Esophagus muscularis mucosa (tissue), 4 donors: ENCODE measurements around the gene RNF144B. TPM values are rescaled to one million over a fixed set of nuclear protein-coding genes. Genes with fewer than 3 reads are reported as not detected.
"Not testable (repeated sequence)": the region's sequence is repeated elsewhere in the genome, so short reads cannot be mapped to it uniquely, and the experiment has no call there.

ENCODE experiments used
- DNase-seq: peaks from one replicate; pipeline ENCODE4 v3.0.0-alpha.2; 2017; ENCODE audit errors: extremely low spot score
- H3K27ac ChIP-seq, 4 donors: fragments of 200-600 bp; sonication (generic); replicated peaks in 1 of 4; 1 replicate in 3 of 4; 2 replicates in 1 of 4; pipeline ENCODE4 v1.5.1; 2016 to 2019; ENCODE audit warnings: mild to moderate bottlenecking in 1 of 4
- H3K27me3 ChIP-seq, 4 donors: fragments of 200-600 bp; sonication (generic); one replicate each; pipeline versions ENCODE4 v1.5.1 to v1.6.0; 2016 to 2019
- H3K36me3 ChIP-seq, 4 donors: fragments of 200-600 bp; sonication (generic); one replicate each; pipeline ENCODE4 v1.5.1; 2016 to 2019
- H3K4me1 ChIP-seq, 4 donors: fragments of 200-600 bp; sonication (generic); one replicate each; pipeline ENCODE4 v1.5.1; 2016 to 2019
- H3K4me3 ChIP-seq, 4 donors: fragments of 200-600 bp; sonication (generic); 1 replicate in 2 of 4; 2 replicates in 2 of 4; pipeline ENCODE4 v1.5.1; 2016 to 2019; ENCODE audit warnings: mild to moderate bottlenecking in 4 of 4, moderate library complexity in 1 of 4
- H3K9me3 ChIP-seq, 4 donors: fragments of 200-600 bp; sonication (generic); 1 replicate in 3 of 4; 2 replicates in 1 of 4; pipeline ENCODE4 v1.5.1; 2016 to 2019
- CTCF ChIP-seq, 3 experiments: fragments of 200-600 bp in 2 of 3; fragments of 450-650 bp in 1 of 3; sonication (generic) in 2 of 3; IDR thresholded peaks; one replicate each; pipeline ENCODE4 v1.5.1; 2017 to 2019; ENCODE audit warnings: antibody characterized with exemption in 3 of 3, mild to moderate bottlenecking in 2 of 3, moderate library complexity in 1 of 3
- EP300 ChIP-seq: sonication (generic); formaldehyde crosslinking; IDR thresholded peaks from one replicate; pipeline ENCODE4 v1.6.1; 2017; ENCODE audit warnings: antibody characterized with exemption
- POLR2A ChIP-seq: fragments of 450-650 bp; IDR thresholded peaks from one replicate; pipeline ENCODE4 v1.6.1; 2017; ENCODE audit warnings: antibody characterized with exemption, moderate library complexity, mild to moderate bottlenecking, low read depth
- POLR2AphosphoS5 ChIP-seq, 2 donors: sonication (generic); formaldehyde crosslinking; IDR thresholded peaks; one replicate each; pipeline ENCODE4 v1.6.1; 2017; ENCODE audit warnings: antibody characterized with exemption in 2 of 2
- WGBS: methylation state at CpG from one replicate; pipeline ENCODE4 v1.1.5; 2018; 5-methylcytosine and 5-hydroxymethylcytosine counted together
- intact Hi-C: fragments of 100-400 bp; cut with DNase I; formaldehyde crosslinking; loops from one replicate; pipeline ENCODE4 v1.15.1; 2023
- total RNA-seq, 4 donors: library from RNA; depleted of rRNA; stranded (reverse); fragments of >200 nt; gene quantifications; one replicate each; pipeline versions ENCODE4 v1.1.0 to v1.2.1, GENCODE V29; 2016

The RNF144B gene
- total RNA-seq, 4 donors from 2014 or later, result 6.6 to 20.0 (median 12.1) TPM

DNA sequence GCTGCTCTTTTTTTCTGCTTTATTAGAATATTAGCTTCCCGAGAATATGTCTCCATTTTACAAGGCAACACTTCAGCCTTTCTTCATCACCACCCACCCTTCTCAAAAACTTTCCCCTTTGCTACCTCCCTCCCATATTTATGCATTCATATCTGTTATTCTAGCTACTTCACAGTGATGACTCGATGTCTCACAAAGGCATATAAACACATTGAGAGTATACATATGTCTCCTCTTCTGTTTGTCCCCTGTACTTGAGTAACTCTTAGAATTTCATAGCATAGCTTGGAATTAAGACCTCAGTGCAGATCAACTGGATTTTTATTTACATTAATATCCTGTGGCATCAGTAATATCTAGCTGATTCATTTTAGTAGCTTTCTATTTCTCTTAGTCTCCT lies 6.5 kb downstream of the RNF144B start:
- DNase-seq, result no peak
- H3K4me3 ChIP-seq, result no peak overlapping the region
- intact Hi-C loops, result no loop called here
- WGBS, result 90% methylated on average over 2 of the region's 2 CpGs
- no peaks in the 10 kb centered on the region for H3K27me3 ChIP-seq
- H3K36me3 ChIP-seq, result no peaks in the 10 kb centered on the region
- TF ChIP-seq POLR2AphosphoS5 (IDR thresholded peaks at IDR 0.05) (no peak), CTCF (IDR thresholded peaks at IDR 0.05) (no peak), POLR2A (no peak), EP300 (no peak)
- H3K4me1 ChIP-seq, result peaks cover 10 to 23% (median 20%) of the 10 kb centered on the region in 4 donors
- H3K9me3 ChIP-seq, result no peaks in the 10 kb centered on the region
- H3K27ac ChIP-seq, result no peak overlapping the region

GRCh38 chr6:18395177-18395855 lies 8.2 kb downstream of the RNF144B start:
- H3K27me3 ChIP-seq, result no peaks in the 10 kb centered on the region
- H3K36me3 ChIP-seq, result peaks cover 0 to 12% (median 3%) of the 10 kb centered on the region in 4 donors
- peaks cover 0 to 9% (median 5%) of the 10 kb centered on the region in 4 donors for H3K4me1 ChIP-seq
- WGBS, result 69% methylated on average over 2 of the region's 2 CpGs
- H3K9me3 ChIP-seq, result no peaks in the 10 kb centered on the region
- no peak for DNase-seq
- intact Hi-C loops, result no loop called here
- H3K4me3 ChIP-seq, result no peak overlapping the region
- H3K27ac ChIP-seq, result no peak overlapping the region
- no peak for TF ChIP-seq CTCF (IDR thresholded peaks at IDR 0.05)
- no peak for TF ChIP-seq EP300
- TF ChIP-seq POLR2AphosphoS5 (IDR thresholded peaks at IDR 0.05), result no peak
- TF ChIP-seq POLR2A, result no peak

- H3K36me3 ChIP-seq, result peaks cover 0 to 13% (median 4%) of the 10 kb centered on the region in 4 donors
- no peak for DNase-seq
- H3K4me3 ChIP-seq, result no peak overlapping the region
- 93% methylated on average over 1 of the region's 1 CpG for WGBS
- H3K9me3 ChIP-seq, result no peaks in the 10 kb centered on the region
- peaks cover 0 to 10% (median 5%) of the 10 kb centered on the region in 4 donors for H3K4me1 ChIP-seq
- no peak overlapping the region for H3K27ac ChIP-seq
- H3K27me3 ChIP-seq, result no peaks in the 10 kb centered on the region
- intact Hi-C loops, result no loop called here
- TF ChIP-seq CTCF (IDR thresholded peaks at IDR 0.05) (no peak), EP300 (no peak), POLR2AphosphoS5 (IDR thresholded peaks at IDR 0.05) (no peak), POLR2A (no peak)
These were observed 8.7 kb downstream of the RNF144B start for GRCh38 chr6:18395856-18396197.

DNA sequence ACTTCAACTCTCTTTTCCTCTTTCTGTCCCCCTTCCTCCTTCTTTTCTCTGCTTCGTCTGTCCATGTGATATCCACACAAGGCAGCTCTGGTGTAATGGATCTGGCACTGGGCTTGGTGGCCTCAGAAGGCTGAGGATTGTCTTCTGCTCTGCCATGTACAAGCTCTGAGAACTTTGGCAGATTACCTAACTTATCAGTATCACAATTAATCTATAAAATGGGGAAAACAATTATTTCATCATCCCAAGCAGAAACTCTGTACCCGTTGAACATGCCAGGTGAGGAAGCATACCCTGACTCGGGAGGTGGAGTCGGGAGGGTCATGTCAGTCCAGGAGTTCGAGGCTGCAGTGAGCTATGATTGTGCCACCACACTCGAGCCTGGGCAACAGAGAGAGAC lies 10.6 kb downstream of the RNF144B start:
- WGBS, result 83% methylated on average over 6 of the region's 6 CpGs
- no peak for DNase-seq
- no peaks in the 10 kb centered on the region for H3K9me3 ChIP-seq
- no peaks in the 10 kb centered on the region for H3K27me3 ChIP-seq
- H3K36me3 ChIP-seq, result peaks cover 0 to 15% (median 7%) of the 10 kb centered on the region in 4 donors
- intact Hi-C loops, result no loop called here
- H3K4me1 ChIP-seq, result peaks cover 0 to 16% (median 5%) of the 10 kb centered on the region in 4 donors
- H3K4me3 ChIP-seq, result no peak overlapping the region
- H3K27ac ChIP-seq, result no peak overlapping the region
- TF ChIP-seq CTCF (IDR thresholded peaks at IDR 0.05) (no peak), EP300 (no peak), POLR2AphosphoS5 (IDR thresholded peaks at IDR 0.05) (no peak), POLR2A (no peak)

DNA sequence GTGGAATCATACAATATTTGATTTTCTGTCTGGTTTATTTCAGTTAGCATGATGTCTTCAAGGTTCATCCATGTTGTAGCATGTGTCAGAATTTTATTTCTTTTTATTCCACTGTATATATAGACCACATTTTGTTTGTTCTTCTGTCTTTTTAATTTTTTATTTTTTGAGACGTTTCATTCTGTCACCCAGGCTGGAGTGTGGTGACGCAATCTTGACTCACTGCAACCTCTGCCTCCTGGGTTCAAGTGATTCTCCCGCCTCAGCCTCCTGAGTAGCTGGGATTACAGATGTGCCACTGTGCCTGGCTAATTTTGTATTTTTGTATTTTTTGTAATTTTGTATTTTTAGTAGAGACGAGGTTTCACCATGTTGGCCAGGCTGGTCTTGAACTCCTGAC lies 11.1 kb downstream of the RNF144B start:
- H3K9me3 ChIP-seq, H3K27me3 ChIP-seq, intact Hi-C loops, H3K4me3 ChIP-seq, H3K27ac ChIP-seq, DNase-seq: not testable (repeated sequence)
- WGBS, result 87% methylated on average over 4 of the region's 4 CpGs
- H3K36me3 ChIP-seq, result peaks cover 0 to 19% (median 7%) of the 10 kb centered on the region in 4 donors
- H3K4me1 ChIP-seq, result peaks cover 0 to 16% (median 5%) of the 10 kb centered on the region in 4 donors
